Smooth muscle cell (in vitro differentiated cells): ENCODE data around the gene GABRA6. TPM values are rescaled to one million over a fixed set of nuclear protein-coding genes. Genes with fewer than 3 reads are reported as not detected.

Experiments
- polyA plus RNA-seq: library from polyadenylated mRNA; unstranded; fragments of >200 nt; fragmentation: Nextera tagmentation; extraction: Ambion mirVana; gene quantifications from 2 replicates; pipeline ENCODE4 v1.2.1, GENCODE V29; 2016
- total RNA-seq: library from RNA; depleted of rRNA; stranded (reverse); fragments of >200 nt; gene quantifications from 2 replicates; pipeline ENCODE4 v1.2.3, GENCODE V29; 2014

GABRA6 gene
- total and polyA plus RNA-seq, 2 experiments from 2014 or later: not detected

Other genes starting within 250 kb of the GABRA6 start
- gene GABRB2, start 139.0 kb upstream of the GABRA6 start, total RNA-seq: 3.5 and 8.9 TPM in 2 replicates
- 0.52 and 1.2 TPM in 2 replicates for gene GABRB2, start 139.0 kb upstream of the GABRA6 start, polyA plus RNA-seq
- not detected in 2 replicates for gene GABRA1, start 162.4 kb downstream of the GABRA6 start, total RNA-seq
- gene GABRA1, start 162.4 kb downstream of the GABRA6 start, polyA plus RNA-seq: 0.11 and 0.22 TPM in 2 replicates